ENCODE results near the gene DNAJC25.

- no peak for TF ChIP-seq MAFK (IDR thresholded peaks at IDR 0.05; ENCODE audit: partially characterized antibody)
- no peak for TF ChIP-seq CTCF (IDR thresholded peaks at IDR 0.05)
- TF ChIP-seq ZFP36 (IDR thresholded peaks at IDR 0.05; ENCODE audit: borderline replicate concordance, partially characterized antibody): no peak
- no peak for TF ChIP-seq POLR2A (IDR thresholded peaks at IDR 0.05; ENCODE audit: low read length)
- no peak for TF ChIP-seq SREBF2 (IDR thresholded peaks at IDR 0.05)
- TF ChIP-seq EP300 (IDR thresholded peaks at IDR 0.05): no peak
- TF ChIP-seq POLR2AphosphoS2 (conservative IDR thresholded peaks at IDR 0.05; ENCODE audit: low read length): no peak
- TF ChIP-seq BHLHE40 (IDR thresholded peaks at IDR 0.05; ENCODE audit: low read depth, low read length): no peak
- TF ChIP-seq HMGXB4 (CRISPR knock-in tag; IDR thresholded peaks at IDR 0.05; ENCODE audit: borderline replicate concordance): no peak
- no peak for TF ChIP-seq CHD2 (IDR thresholded peaks at IDR 0.05; ENCODE audit: low read length, partially characterized antibody)
- no peak for TF ChIP-seq PBX3 (IDR thresholded peaks at IDR 0.05)
Observed at GRCh38 chr9:111646417-111646816, 15.3 kb downstream of the DNAJC25 start.
